GM12874 (cell line): ENCODE measurements around the gene PLCL1.

Source experiments
- TF ChIP-seq, protein P1 (sequence below): IDR thresholded peaks from 2 replicates; pipeline ENCODE4 v1.5.1; 2011; ENCODE audit warnings: low read depth, mild to moderate bottlenecking, control low read depth, low read length, moderate library complexity; ENCODE audit not compliant: insufficient read depth

PLCL1 gene

DNA sequence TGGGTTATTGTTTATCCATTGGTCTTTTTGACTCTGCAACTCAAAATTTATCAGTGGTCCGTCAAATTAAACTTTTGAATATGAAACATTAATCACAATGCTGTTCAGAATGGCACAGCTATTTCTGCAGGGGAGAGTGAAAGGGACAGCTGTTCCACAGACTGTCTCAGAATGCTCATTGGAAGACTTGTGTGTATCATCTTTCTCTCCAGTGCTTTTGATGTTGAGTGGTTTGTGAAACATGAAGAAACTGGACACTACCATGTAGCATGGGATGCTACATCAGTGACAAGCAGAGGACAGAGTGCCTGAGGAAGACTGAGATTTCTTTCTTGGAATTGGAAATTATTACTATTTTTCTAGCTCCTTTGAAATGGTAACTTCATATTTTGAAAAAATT lies 115.7 kb downstream of the PLCL1 start:
- TF ChIP-seq, protein P1, sequence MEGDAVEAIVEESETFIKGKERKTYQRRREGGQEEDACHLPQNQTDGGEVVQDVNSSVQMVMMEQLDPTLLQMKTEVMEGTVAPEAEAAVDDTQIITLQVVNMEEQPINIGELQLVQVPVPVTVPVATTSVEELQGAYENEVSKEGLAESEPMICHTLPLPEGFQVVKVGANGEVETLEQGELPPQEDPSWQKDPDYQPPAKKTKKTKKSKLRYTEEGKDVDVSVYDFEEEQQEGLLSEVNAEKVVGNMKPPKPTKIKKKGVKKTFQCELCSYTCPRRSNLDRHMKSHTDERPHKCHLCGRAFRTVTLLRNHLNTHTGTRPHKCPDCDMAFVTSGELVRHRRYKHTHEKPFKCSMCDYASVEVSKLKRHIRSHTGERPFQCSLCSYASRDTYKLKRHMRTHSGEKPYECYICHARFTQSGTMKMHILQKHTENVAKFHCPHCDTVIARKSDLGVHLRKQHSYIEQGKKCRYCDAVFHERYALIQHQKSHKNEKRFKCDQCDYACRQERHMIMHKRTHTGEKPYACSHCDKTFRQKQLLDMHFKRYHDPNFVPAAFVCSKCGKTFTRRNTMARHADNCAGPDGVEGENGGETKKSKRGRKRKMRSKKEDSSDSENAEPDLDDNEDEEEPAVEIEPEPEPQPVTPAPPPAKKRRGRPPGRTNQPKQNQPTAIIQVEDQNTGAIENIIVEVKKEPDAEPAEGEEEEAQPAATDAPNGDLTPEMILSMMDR: no peak

DNA sequence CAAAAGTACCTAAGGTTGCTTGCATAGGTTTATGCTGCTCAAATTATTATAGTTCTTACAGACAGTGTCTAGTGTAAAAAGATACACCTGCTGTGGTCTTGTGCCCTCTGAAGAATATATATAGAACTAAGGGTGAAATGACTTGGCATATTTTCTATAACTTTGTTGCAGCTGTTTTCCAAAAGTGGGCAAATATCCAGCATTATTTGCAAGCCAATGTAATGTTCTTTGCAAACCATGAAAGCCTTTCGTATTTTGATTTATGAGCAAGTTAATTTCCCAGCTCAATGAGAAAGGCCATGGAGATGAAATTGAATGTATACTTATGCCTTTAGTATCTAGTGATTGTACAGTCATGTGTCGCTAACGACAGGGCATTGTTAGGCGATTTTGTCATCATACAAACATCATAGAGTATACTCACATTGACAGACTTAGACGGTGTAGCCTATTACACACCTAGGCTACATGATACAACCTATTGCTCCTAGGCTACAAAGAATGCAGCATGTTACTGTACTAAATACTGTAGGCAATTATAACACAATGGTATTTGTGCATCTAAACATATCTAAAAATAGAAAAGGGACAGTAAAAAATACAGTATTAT lies 116.3 kb downstream of the PLCL1 start:
- TF ChIP-seq, protein P1: no peak

DNA sequence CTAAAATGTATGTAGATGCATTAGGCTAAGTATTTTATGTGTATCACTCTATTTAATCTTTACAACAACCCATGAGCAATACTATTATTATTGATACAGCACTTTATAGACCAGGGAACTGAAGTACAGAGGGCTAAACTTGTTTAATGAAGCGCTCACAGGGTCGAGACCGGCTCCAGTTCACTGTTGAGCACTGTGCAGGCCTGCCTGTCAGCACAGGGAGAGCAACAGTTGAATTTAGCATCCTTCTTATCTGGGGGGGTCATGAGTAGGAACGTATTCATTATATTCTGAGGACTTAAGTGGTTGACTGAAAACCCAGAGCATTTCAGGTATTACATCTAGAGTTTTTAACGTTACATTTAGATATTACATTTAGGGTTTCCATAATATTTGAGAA lies 120.1 kb downstream of the PLCL1 start:
- TF ChIP-seq, protein P1: no peak

DNA sequence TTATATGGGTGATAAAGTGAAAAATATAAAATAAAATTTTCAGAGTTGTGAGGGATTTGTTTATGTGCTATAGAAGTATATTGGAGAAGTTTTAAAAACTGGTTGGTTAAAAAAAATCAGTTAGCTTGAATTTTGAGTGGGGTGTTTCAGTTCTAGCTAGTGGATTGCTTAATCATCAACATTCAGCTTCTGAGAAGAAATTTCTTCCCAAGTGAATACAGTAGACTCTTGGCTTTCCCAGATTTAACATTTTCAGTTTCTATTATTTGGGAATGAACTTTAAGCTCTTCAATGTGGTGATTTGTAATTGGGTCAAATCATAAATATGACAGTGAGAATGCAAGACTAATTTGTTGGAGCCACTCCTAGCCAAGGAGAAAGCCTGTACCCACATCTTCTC lies 120.8 kb downstream of the PLCL1 start:
- TF ChIP-seq, protein P1: no peak

DNA sequence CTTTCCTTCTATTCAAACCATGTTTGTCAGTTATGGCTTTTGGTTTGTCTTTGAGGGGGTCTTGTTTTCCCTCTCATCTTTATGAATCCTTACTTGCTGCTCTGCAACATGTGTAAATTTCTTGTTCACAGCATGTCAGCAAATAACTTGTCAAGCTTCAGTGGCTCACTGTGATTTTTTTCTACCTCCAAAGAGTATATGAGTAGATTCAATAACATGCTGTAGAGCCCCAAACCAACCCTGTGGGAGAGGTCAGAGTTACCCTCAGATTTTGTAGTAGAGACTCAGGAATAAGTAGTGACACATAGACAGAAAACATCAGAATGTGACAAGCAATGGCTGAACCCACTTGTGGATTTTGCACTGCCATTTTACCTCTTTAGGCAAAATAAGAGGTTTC lies 121.6 kb downstream of the PLCL1 start:
- TF ChIP-seq, protein P1: no peak

DNA sequence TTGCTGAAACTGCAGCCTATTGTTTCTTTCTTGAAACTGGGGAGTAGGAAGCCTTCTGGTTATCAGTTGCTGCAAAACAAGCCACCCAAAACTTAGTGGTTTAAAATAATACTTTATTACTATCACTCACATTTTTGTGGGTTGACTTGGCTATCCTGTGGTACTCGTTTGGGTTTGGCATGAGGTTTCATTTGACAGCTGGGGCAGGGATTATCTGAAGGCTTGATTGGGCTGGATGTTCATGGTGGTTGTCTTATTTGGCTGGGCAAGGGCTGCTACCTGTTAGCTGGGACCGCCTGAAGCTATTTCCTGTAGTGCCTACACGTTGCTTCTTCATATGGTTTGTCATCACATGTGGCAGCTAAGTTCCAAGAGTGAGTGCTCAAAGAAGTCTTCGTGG lies 122.3 kb downstream of the PLCL1 start:
- TF ChIP-seq, protein P1: no peak

DNA sequence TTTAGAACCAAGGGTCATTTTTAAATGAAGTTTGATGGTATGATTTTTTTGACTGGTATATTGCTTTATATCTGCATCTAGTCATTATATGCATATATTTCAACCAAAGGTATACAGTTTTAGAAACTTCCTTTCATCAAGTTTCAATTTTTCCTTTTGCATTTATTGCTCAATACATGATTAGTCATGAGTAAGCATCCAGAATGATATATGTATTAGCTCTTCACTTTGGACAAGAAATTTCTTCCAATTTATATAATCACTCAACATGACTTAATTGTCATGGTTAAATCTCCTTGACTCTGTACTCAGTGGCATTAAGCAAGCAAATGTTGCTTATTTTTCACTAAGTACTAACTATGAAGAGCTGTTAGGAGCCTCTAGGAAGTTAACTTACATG lies 123.6 kb downstream of the PLCL1 start:
- TF ChIP-seq, protein P1: no peak
